K562 (cell line): Measurements from ENCODE around the gene TICAM1. TPM values are rescaled to one million over a fixed set of nuclear protein-coding genes. Genes with fewer than 3 reads are reported as not detected.

ENCODE experiments used
- ATAC-seq: fragments of 200-7000 bp; cut with Tn5 transposase; 3 replicates; pipeline ENCODE4 v1.9.1; 2020; ENCODE audit warnings: moderate library complexity
- BruUV-seq: library from RNA; stranded (reverse); fragments of 400-500 nt; replicated peaks from 2 replicates; lab custom pipeline; 2021; lab: Mats Ljungman, UMichigan
- CTCF ChIA-PET: fragments of 300-600 bp; formaldehyde crosslinking; extraction: SDS; loops from one replicate; lab custom pipeline; 2021; ENCODE audit warnings: low intra/inter-chr PET ratio; lab: Yijun Ruan, JAX
- POLR2A ChIA-PET: fragments of 300-600, 350-650 bp; sonication (Branson Sonifier 250); formaldehyde crosslinking; extraction: SDS; loops from one replicate; lab custom pipeline; 2021; ENCODE audit warnings: antibody characterized with exemption, inconsistent platforms; lab: Yijun Ruan, JAX
- DNase-seq, 4 experiments: peaks; one replicate each; pipeline versions ENCODE4 v3.0.0 to v3.0.0-alpha.2; 2011 to 2018; ENCODE audit warnings: low spot score in 3 of 4, mixed read lengths in 3 of 4; ENCODE audit errors: extremely low read depth in 1 of 4
- FAIRE-seq: peaks from 2 replicates; lab custom pipeline; 2011; peaks lifted over from hg19 to GRCh38; lab: Jason Lieb, UNC
- H2AFZ ChIP-seq: 2 replicates; pipeline ENCODE4 v1.6.0; 2011; ENCODE audit warnings: low read depth, low read length, control low read depth, inconsistent platforms
- H3K27ac ChIP-seq: fragments of 200-600 bp; 3 replicates; pipeline ENCODE4 v1.8.0; 2011; ENCODE audit warnings: low read depth, mild to moderate bottlenecking, control low read depth, inconsistent platforms, low read length, moderate library complexity, mixed read lengths; ENCODE audit errors: extremely low read depth
- H3K27me3 ChIP-seq, 2 experiments: fragments of 300-600 bp in 1 of 2; 2 replicates in 1 of 2; 3 replicates in 1 of 2; pipeline versions ENCODE4 v1.6.0 to v1.8.0; 2011; ENCODE audit warnings: inconsistent platforms in 2 of 2, low read length in 2 of 2, mild to moderate bottlenecking in 1 of 2, mixed read lengths in 1 of 2, moderate library complexity in 1 of 2; ENCODE audit not compliant: control insufficient read depth in 2 of 2, insufficient read depth in 2 of 2
- H3K36me3 ChIP-seq: fragments of 300-600 bp; 3 replicates; pipeline ENCODE4 v1.8.0; 2011; ENCODE audit warnings: mild to moderate bottlenecking, low read length, inconsistent platforms; ENCODE audit not compliant: control insufficient read depth, insufficient read depth
- H3K4me1 ChIP-seq, 2 experiments: fragments of 200-600 bp in 1 of 2; replicated peaks in 1 of 2; 2 replicates in 1 of 2; 3 replicates in 1 of 2; pipeline versions ENCODE4 v1.5.1 to v1.8.0; 2011; ENCODE audit warnings: inconsistent platforms in 2 of 2, low read length in 2 of 2, mild to moderate bottlenecking in 1 of 2, mixed read lengths in 1 of 2, moderate library complexity in 1 of 2; ENCODE audit not compliant: control insufficient read depth in 2 of 2, insufficient read depth in 2 of 2
- H3K4me2 ChIP-seq: 2 replicates; pipeline ENCODE4 v1.6.1; 2011; ENCODE audit warnings: low read length, control low read depth, inconsistent platforms, mixed read lengths; ENCODE audit not compliant: insufficient read depth
- H3K4me3 ChIP-seq: fragments of 200-600 bp; sonication (generic), shearing (Covaris generic); 2 replicates; pipeline ENCODE4 v1.5.1; 2016; ENCODE audit warnings: control low read depth, inconsistent platforms
- H3K79me2 ChIP-seq: fragments of 200-600 bp; 3 replicates; pipeline ENCODE4 v1.8.0; 2011; ENCODE audit warnings: low read length, inconsistent platforms; ENCODE audit not compliant: control insufficient read depth, insufficient read depth
- H3K9ac ChIP-seq, 2 experiments: 2 replicates each; pipeline versions ENCODE4 v1.6.0 to v1.6.1; 2011; ENCODE audit warnings: low read depth in 2 of 2, low read length in 2 of 2, control low read depth in 1 of 2, inconsistent platforms in 1 of 2, mild to moderate bottlenecking in 1 of 2, mixed read lengths in 1 of 2; ENCODE audit not compliant: insufficient read depth in 1 of 2
- H3K9me1 ChIP-seq: one replicate; pipeline ENCODE4 v1.6.0; 2011; ENCODE audit warnings: inconsistent platforms, mild to moderate bottlenecking, low read length, moderate library complexity; ENCODE audit not compliant: control insufficient read depth, insufficient read depth
- H3K9me3 ChIP-seq: replicated peaks from 2 replicates; pipeline ENCODE4 v1.5.1; 2011; ENCODE audit warnings: low read depth, low read length, inconsistent platforms; ENCODE audit not compliant: control insufficient read depth, insufficient read depth
- H4K20me1 ChIP-seq: replicated peaks from 2 replicates; pipeline ENCODE4 v1.6.1; 2011; ENCODE audit warnings: low read length, inconsistent platforms, mixed read lengths; ENCODE audit not compliant: control insufficient read depth, insufficient read depth
- NR2C2 ChIP-seq, 2 experiments: fragments of 200-800 bp in 1 of 2; sonication (Bioruptor generic) in 1 of 2; sonication (generic) in 1 of 2; formaldehyde crosslinking in 1 of 2; IDR thresholded peaks; 2 replicates each; pipeline versions ENCODE4 v1.6.1 to v1.8.0; 2016 to 2022; ENCODE audit warnings: mild to moderate bottlenecking in 1 of 2, missing compliant biosample characterization in 1 of 2, missing genetic modification characterization in 1 of 2, missing genetic modification reagents in 1 of 2
- TCF3 ChIP-seq: sonication (generic); formaldehyde crosslinking; IDR thresholded peaks from 2 replicates; pipeline ENCODE4 v1.4.0; 2020; ENCODE audit warnings: mild to moderate bottlenecking, missing genetic modification reagents
- U2AF1 ChIP-seq: fragments of 200-400 bp; formaldehyde crosslinking; optimal IDR thresholded peaks from 2 replicates; pipeline ENCODE3; 2017; ENCODE audit warnings: mild to moderate bottlenecking, low read depth, low read length, moderate library complexity
- ZNF143 ChIP-seq: sonication (generic); formaldehyde crosslinking; IDR thresholded peaks from 2 replicates; pipeline ENCODE4 v1.9.0; 2022; ENCODE audit warnings: mild to moderate bottlenecking, missing genetic modification reagents
- WGBS: fragments of 100-300 bp; shearing (Covaris generic); methylation state at CpG from one replicate; pipeline ENCODE4 v1.1.6; 2016; ENCODE audit warnings: low coverage, mixed read lengths; ENCODE audit not compliant: insufficient coverage; ENCODE audit errors: missing lambda C conversion rate; 5-methylcytosine and 5-hydroxymethylcytosine counted together
- in situ Hi-C: fragments of 300-500 bp; cut with MboI; formaldehyde crosslinking; loops from 4 replicates; pipeline ENCODE4 v1.15.0; 2018; ENCODE audit warnings: inconsistent platforms, mixed read lengths
- intact Hi-C: fragments of 100-400 bp; cut with micrococcal nuclease; formaldehyde crosslinking; loops from 2 replicates; pipeline ENCODE4 v1.14.2; 2022
- polyA plus RNA-seq, 8 experiments: library from polyadenylated mRNA; depleted of rRNA in 4 of 8; stranded (reverse) in 5 of 8; unstranded in 3 of 8; fragments of >200 nt; fragmentation: Nextera tagmentation in 2 of 8; fragmentation: Illumina TruSeq in 1 of 8; extraction: Ambion mirVana in 2 of 8; extraction: Trizol in 1 of 8; gene quantifications; 2 replicates each; pipeline versions ENCODE4 v1.2.1 to v1.2.3, GENCODE V29; 2011 to 2014; ENCODE audit warnings: inconsistent platforms in 1 of 8, missing spikeins in 1 of 8
- total RNA-seq, 7 experiments: library from RNA; depleted of rRNA in 6 of 7; stranded (reverse); fragments of >200 nt in 6 of 7; fragmentation: Illumina TruSeq in 2 of 7; extraction: Trizol in 2 of 7; gene quantifications; 2 replicates each; pipeline versions ENCODE4 v1.2.1 to v1.2.3, GENCODE V29; 2011 to 2021; ENCODE audit warnings: low replicate concordance in 1 of 7
- TF ChIP-seq, protein P1 (sequence below): fragments of 450-650 bp; IDR thresholded peaks from 2 replicates; pipeline ENCODE4 v1.7.1; 2018; ENCODE audit warnings: mild to moderate bottlenecking, low read depth; ENCODE audit not compliant: partially characterized antibody
- TF ChIP-seq, protein P2 (sequence below): sonication (generic); formaldehyde crosslinking; IDR thresholded peaks from 2 replicates; pipeline ENCODE4 v1.8.0; 2022; ENCODE audit warnings: missing genetic modification reagents, mild to moderate bottlenecking, borderline replicate concordance

TICAM1 gene
- total and polyA plus RNA-seq, 9 of the 15 experiments (the other 6 are each of a cell fraction or from before 2014, with no cell fraction given) = 0.07 to 11.6 (median 1.5) TPM

DNA sequence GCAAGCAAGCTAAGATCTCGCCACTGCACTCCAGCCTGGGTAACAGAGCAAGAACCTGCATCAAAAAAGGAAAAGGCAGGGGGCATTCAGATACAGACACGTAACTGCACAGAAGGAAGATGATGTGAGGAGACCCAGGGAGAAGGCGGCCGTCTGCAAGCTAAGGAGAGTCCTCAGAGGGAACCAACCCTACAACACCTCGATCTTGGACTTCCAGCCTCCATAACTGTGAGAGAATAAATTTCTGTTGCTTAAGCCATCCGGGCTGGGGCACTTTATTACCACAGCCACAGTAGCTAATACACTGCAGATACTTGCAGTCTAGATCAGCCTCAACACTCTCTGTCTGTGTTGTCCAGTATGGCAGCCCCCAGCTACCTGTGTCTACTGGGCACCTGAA, 7.9 kb downstream of the TICAM1 start:
- Histone ChIP-seq H3K79me2 (peaks cover 10% of the 10 kb centered on the region; the same call in 2 of the 3 replicates), H3K27me3 (no peaks in the 10 kb centered on the region), H2AFZ (no peak overlapping the region), H3K27ac (no peak overlapping the region), H3K4me2 (no peak overlapping the region), H3K9me3 (no peaks in the 10 kb centered on the region), H3K4me3 (no peak overlapping the region), H3K9ac (no peak overlapping the region), H3K36me3 (peaks cover 12% of the 10 kb centered on the region; the same call in 2 of the 3 replicates), H3K9me1 (no peaks in the 10 kb centered on the region), H4K20me1 (no peaks in the 10 kb centered on the region), H3K4me1 (no peaks in the 10 kb centered on the region; a peak in 1 of 5 replicates)
- DNase-seq (no peak), ATAC-seq (no peak), FAIRE-seq (no peak)
- ChIA-PET CTCF (no interaction called here), POLR2A (interaction anchor here (0.6 kb wide), 1 partner anchor 45 kb away, joined by 4 read pairs; no protein-coding TSS in a partner anchor)
- 62% methylated on average over 4 of the region's 6 CpGs for WGBS
- TF ChIP-seq NR2C2 (CRISPR knock-in tag; IDR thresholded peaks at IDR 0.05) = no peak
- no peak for TF ChIP-seq NR2C2 (tag; IDR thresholded peaks at IDR 0.05)
- TF ChIP-seq, protein P1, sequence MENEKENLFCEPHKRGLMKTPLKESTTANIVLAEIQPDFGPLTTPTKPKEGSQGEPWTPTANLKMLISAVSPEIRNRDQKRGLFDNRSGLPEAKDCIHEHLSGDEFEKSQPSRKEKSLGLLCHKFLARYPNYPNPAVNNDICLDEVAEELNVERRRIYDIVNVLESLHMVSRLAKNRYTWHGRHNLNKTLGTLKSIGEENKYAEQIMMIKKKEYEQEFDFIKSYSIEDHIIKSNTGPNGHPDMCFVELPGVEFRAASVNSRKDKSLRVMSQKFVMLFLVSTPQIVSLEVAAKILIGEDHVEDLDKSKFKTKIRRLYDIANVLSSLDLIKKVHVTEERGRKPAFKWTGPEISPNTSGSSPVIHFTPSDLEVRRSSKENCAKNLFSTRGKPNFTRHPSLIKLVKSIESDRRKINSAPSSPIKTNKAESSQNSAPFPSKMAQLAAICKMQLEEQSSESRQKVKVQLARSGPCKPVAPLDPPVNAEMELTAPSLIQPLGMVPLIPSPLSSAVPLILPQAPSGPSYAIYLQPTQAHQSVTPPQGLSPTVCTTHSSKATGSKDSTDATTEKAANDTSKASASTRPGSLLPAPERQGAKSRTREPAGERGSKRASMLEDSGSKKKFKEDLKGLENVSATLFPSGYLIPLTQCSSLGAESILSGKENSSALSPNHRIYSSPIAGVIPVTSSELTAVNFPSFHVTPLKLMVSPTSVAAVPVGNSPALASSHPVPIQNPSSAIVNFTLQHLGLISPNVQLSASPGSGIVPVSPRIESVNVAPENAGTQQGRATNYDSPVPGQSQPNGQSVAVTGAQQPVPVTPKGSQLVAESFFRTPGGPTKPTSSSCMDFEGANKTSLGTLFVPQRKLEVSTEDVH = no peak
- no peak for TF ChIP-seq ZNF143 (CRISPR knock-in tag)
- TF ChIP-seq U2AF1 = no peak
- no peak for TF ChIP-seq TCF3
- TF ChIP-seq, protein P2, sequence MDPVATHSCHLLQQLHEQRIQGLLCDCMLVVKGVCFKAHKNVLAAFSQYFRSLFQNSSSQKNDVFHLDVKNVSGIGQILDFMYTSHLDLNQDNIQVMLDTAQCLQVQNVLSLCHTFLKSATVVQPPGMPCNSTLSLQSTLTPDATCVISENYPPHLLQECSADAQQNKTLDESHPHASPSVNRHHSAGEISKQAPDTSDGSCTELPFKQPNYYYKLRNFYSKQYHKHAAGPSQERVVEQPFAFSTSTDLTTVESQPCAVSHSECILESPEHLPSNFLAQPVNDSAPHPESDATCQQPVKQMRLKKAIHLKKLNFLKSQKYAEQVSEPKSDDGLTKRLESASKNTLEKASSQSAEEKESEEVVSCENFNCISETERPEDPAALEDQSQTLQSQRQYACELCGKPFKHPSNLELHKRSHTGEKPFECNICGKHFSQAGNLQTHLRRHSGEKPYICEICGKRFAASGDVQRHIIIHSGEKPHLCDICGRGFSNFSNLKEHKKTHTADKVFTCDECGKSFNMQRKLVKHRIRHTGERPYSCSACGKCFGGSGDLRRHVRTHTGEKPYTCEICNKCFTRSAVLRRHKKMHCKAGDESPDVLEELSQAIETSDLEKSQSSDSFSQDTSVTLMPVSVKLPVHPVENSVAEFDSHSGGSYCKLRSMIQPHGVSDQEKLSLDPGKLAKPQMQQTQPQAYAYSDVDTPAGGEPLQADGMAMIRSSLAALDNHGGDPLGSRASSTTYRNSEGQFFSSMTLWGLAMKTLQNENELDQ (CRISPR knock-in tag) = no peak
- no TSS peak for BruUV-seq
- intact Hi-C loops = no loop called here
- in situ Hi-C loops = no loop called here
